ENCODE measurements around the gene LYRM4.
A peak's percentile ranks its signal among the peaks of the same experiment; 100 is the strongest.

The LYRM4 gene

DNA sequence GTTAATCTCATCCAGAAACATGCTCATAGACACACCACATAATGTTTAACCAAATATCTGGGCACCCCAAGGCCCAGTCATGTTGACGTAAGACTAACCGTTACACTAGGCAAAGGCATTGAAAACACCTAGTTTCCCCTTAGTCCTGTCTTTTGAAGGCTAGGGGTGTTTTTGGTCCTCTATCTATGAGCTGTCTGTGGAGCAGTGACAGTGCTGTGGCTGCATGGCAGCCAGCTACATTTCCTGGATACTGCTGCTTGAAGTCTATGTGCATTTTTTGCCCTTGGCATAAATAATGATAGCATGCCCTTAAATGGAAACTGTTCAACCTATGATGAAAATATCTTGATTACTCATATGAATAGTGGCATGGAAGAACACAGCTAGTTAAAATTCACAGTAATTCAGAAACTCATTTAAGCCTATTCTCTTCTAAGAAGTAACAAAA is 19.2 kb upstream of the LYRM4 start:
- DNase-seq, result no peak

DNA sequence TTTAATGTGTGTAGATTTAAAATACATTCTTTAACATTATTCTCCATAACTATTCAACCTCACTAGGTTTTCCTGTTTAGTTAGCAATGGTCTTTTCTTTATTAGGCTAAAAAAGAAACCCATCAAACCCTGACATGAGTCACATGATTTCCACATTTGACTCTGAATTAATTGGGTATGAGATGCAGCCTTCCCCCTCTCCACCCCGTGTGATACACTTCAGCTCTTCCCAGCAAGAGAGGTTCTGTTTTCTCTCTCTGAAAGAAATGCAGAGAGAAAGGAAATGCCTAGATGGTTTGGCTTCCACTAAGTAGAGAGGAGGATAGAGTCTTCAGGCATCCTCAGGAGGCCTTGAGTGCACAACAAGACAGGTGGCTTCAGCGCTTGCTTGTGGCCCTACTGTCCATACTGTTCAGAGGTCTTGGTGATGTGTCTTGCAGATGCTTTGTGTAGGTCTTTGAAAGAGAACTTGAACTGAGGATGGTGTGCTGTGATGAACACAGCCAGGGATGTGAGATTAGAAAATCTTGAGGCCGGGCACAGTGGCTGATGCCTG is 17.9 kb upstream of the LYRM4 start:
- DNase-seq, result no peak

DNA sequence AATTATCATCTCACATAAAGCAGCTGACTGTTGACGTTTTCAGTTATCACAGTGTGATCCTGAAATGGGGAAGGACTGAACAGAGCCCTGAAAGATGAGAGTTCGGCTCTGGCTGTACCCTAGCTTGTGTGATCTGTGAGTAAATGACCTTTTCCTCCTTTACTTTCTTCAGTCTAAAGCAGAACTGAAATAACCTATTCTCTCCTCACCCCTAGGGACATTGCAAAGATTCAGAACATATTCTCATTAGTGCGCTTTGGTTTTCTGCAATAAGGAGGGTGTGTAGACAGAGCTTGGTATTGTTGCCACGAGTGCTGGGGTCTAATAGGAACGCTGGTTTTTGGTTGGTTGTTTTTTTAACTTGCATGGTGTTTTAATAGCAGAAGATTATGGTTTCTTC is 17.3 kb upstream of the LYRM4 start:
- DNase-seq, result no peak

DNA sequence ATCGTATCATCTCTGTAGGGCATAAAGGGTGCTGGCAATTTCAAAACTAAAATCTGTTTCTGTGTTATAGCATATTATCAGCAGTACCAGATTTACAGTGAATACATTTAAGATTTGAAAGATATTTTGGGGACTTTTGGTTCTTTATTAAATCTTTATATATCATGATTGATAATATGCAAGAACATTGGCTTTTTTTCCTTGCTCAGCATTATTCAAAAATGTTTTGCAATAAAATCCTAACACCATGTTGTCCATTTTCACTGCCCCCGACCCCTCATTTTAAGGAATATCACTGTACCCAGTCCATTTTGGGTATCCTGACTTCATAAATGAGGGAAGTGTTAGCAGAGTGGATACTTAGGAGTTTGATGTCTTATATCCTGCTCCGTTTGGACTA is 16.8 kb upstream of the LYRM4 start:
- DNase-seq, result no peak

DNA sequence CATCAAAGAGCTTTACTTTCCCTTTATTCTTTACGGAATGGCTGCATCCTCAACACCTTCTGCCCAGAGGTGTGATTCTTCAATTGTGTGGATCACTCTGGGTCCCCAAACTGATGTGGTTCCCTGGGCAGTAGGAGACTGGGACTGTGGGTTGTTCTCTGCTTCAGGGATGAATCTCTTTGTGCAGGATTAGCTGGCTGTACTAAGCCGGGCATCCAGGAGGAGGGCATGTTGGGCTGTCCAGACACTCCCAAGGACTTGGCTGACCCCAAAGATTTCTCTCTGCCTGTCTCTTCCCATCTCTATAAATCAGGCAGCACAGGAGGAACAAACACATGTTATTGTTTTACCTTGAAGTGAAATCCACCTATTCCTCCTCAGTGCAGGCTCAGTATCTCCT is 15.8 kb upstream of the LYRM4 start:
- DNase-seq, result no peak

DNA sequence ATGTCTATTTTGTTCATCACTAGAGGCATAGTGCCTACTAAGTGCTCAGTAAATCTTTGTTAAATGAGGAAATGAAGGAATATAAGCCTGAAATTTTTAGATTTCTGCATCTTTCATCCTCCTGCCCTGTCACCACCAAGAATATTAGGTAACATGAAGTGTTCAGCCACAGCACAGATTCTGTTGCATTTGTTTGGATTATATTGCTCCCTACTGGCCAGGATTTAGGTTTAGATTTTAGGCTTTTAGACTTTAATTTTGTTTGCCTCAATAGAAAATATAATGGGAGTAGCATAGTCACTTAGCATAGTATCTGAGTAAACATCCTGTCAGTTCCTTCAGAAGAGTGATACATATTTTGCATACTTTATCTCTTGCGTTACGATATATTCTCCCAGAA is 14.7 kb upstream of the LYRM4 start:
- DNase-seq, result no peak

DNA sequence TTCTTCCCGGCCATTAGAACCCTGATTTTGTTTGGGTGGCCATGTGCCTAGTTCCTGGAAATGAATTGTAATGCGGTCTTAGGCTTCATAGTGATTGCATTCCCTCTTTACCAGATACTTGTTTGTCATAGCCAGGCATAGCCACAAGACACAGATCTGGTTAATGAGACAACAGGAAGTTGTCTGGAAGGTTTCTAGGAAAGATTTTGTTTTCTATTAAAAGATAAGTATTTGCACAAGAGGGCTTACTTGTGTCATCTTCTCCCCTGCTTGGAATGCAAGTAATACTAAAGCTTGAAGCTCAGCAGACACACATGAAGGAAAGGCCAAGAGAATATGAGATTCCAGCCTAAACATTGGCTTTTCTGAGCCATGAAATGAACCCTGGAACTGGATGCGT is 13.5 kb upstream of the LYRM4 start:
- no peak for DNase-seq

DNA sequence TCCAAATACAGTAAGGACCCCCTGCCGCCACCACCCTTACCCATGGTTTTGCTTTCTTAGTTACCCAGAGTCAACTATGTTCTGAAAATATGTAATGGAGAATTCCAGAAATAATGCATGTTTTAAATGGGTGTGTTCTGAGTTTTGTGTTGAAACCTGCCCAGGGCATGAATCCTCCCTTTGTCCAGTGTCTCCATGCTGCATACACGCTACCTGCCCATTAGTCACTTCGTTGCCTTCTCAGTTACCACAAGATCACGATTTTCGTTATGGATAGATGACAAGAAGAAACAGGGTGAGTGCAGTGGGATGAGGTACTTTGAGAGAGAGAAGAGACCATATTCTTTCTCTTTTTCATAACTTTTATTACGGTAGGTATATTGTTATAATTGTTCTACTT is 11.2 kb upstream of the LYRM4 start:
- DNase-seq, result no peak

DNA sequence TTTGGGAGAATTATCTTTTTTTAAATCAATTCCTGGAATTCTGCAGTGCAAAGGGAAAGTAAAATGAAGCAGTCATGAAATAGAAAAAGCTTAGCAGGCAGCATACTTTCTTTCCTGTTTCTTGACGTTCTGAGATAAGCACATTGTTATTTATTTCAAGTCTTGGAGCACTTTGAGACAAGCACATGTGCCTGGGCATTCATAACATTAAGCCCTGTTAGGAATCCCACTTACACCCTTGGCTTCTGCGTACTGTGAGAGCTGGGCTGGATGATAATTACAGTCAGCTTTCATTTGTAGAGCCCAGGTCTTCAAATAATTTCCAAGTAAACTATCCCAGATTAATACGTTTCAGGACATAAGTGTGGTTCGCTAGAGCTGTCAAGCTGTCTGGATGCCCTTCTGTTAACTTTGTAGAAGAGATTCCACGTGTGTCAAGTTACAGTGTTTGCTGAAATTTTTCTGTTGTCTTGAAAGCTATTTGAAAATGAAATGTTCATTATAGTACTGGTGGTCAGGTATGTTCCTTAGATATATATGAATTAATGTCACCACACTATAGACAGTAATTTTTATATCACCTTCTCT is 9.4 kb upstream of the LYRM4 start:
- no peak for DNase-seq

DNA sequence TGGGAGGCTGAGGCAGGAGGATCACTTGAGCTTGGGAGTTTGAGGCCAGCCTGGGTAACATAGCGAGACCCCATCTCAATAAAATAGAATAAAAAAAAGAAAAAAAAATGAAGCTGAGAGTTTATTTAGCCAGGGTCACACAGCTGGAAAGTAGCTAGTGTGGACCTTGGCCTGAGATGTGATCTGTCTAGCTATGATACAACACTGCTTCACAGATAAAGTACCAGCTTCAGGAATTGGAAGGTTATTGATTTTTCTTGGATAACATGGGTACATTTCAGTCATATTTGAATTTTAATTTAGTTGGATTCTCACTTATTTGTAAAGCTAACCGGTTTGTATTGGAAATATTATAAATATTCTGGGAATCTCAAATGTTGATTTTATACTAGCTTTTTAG is 5.7 kb upstream of the LYRM4 start:
- DNase-seq, result no peak

DNA sequence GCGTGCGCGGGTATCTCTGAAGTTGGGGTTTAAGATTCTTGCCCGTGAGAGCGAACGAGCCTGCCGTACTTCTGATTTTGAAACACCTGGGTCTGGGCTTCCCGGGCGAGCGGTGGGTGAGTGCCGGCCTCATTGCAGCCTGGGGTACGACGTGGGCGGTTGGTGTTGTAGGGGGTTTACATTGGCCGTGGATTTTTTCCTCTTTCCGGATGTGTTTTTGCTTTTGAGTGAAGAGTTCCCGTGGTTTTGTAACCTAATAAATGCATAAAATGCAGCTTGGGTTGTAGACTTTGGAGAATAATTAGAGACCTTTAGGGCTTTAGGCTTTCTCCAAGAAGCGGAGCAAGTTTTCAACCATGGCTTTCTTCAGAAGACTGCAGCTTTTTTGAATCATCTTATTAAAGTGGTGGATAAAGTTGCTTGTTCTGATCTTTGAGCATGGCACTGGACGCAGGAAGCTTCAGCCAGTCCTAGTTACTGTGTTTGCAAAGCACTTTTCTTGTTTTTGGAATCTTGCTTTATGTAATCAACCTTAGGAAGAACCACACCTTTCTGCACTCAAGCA is 877 bp upstream of the LYRM4 start:
- DNase-seq, result no peak

DNA sequence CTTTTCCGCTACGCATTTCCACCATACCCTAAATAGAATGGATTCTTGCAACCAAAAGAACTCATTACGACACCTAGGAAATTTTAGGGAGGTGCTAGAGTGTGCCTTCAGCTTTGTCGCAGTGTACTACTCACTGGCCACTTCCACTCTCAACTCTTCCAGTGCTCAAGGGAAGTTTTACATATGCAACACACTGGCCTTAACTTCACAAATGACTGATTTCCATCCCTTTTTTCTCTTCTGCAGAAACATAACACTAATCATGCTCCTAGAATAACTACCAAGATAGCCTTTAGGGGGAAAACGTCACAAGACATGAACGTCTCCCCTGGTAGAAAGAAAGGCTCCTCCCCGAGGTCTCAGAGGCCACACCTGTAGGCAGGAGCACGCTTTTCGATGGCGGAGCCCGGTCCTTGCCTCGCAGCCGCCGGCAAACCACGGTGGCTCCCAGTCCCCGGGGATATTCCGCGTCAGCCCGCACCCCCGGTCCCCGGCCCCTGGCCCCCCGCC is 584 bp downstream of the LYRM4 start:
- peak; percentile 40 to 60 (median 52) for DNase-seq

DNA sequence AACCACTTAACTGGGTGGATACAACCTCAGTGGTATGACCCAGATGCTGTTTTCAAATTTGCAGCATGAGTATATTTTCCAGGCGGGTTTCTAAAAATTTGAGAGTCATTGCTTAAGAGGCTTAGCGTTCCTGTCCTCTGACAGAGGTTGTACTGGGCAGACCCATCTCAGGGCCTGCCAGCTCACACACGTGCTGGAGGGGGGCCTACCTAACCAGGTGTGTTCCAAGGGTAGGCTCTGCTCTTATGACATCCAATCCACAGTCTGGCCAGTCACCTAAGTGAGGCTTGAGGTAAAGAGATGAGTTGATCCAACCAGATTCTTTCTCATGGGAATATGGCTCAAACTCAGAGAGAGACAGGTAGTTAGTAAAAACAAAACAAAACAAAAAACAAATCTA is 1.3 kb downstream of the LYRM4 start:
- DNase-seq, result no peak

DNA sequence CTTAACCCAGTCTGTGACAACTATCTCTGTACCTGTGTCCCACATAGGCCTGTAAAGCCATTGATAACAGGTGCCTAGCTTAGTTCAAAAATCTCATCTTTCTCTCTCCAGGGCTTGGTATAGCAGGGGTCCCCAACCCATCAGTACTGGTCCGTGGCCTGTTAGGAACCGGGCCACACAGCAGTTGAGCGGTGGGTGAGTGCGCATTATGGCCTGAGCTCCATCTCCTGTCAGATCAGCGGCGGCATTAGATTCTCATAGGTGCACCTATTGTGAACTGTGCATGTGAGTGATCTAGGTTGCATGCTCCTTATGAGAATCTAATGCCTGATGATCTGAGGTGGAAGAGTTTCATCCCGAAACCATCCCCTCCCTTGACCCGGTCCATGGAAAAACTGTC is 3.4 kb downstream of the LYRM4 start:
- no peak for DNase-seq

DNA sequence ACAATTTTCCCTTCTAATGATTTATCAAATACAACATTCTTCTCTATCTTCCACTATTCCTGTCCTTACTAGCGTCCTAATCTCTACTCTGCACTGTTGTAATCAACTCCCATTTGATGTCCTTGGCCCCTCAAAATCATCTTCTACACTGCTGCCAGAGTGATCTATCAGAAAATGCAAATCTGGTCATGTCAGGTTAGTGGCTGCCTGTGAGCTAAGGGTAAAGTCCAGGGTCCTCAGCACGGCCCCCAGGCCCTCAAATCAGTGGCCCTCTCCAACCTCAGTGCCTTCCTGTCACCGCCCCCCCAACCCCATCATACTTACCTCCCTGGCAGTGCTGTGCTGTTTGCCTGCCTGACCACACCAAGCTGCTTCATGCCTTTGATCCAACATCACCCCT is 3.8 kb downstream of the LYRM4 start:
- DNase-seq, result no peak

DNA sequence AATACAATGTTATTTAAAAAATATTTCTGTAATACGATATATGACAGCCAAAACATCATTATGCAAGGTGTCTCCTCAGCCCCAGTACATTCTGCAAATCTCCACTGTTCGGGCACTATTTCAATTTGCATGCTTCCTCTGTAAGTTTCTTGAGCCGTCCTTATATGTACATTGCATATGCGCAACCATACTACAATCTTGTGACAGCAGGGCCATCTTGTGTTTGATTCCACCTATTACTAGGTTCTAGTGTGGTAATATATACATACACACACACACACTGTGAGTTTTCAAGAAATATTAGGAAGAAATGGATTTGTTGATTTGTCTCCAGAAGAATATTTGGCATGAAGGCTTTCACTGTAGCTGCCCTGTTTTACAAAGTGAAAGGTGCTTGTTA is 9.8 kb downstream of the LYRM4 start:
- no peak for DNase-seq

DNA sequence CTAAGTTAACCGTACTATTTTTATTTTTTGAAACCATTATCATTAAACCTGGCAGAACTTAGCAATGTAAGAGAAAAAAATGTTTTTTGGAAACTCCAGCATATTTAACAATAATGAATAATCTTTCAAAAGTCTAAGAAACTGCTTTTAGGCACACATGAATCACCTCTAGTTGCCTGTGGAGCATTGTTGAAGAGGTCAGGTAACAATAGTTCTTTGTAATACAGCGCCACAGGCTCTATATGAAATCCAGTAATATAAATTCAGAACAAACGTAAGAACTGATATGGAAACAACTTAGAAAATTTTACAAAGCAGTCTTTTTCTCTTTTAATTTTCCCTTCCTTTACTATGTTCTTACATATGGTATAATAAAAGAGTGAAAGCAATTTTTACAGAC is 10.3 kb downstream of the LYRM4 start:
- no peak for DNase-seq

DNA sequence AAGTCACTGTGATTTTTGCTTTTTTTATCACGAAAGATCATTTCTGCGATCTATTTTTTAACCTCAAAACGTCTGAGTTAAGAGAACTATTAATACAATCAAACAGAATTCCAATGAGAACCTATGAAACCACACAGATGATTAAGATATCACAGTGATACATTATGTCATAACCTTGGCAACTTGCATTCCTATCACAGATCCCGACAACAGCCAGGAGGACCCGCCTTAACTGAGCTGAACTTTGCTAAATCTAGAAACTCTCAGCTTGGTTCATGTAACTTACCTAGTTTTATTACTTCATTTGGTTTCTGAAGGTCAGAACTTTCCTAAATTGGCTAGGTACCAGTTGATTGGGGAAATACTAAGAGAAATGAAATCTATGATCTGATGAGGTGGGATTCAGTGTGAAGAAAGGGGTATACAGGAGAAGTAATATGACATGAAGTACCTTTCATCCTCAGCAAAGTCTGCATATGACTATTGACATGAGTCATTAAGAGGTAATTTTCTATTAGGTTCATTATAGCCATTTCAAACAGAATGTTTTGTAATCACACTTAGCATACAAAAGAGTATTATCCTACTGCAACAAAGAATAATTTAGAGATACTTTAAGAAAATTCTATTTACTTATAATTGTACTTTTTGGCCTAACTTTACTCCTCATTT is 11.2 kb downstream of the LYRM4 start:
- DNase-seq, result no peak

DNA sequence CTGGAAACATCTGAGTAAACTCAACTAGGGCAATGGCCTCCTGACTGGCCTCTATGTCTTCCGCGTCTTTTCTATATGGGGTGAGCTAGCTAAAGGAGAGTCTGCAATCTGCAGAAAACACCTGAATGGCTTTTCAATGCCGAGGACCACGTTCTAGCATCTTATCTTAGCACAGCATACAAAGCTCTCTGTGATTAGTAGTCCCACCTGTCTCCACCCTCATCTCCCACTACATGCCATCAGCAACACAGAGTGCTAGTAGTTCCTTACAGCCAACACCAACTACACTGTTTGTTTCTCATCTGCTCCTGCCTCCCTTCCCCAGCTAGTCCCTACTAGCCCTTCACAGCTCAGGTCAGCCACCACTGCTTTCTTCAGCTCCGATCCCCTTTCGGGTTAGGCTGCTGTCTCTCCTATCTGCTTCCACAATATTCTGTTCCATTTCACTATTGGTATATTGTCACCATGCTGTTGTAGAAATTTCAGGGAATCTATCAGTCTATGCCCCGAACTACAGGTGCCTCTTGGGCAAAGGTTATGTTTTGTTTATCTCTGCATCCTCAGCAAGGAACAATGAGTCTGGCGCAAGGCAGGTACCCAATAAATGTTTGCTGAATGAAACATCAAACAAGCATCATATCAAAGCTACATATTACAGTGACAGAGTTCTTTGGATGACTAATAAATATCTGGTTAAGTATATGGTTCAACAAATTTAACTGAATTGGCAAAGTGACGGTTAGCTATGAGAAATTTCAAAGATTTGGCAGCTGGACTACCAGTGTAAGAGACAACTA is 12.2 kb downstream of the LYRM4 start:
- DNase-seq, result no peak

DNA sequence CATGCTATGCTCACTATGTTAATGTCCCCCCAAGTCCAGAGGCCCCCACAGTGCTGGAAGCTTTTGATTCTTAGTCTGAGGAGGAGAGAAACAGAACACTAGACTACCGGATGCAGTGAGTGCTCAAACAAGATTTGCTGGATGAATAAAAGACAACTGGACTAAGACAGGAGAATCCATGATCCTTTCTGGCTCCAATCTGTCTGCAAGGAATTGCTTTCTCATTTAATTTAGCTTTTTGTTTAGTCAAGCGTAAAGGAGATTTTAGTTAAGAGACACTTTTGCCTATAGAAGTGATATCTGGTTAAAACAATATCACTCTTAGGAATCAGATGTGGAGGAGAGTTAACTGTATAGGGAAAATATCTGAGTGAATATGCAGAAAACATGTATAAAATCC is 13.5 kb downstream of the LYRM4 start:
- DNase-seq, result no peak

DNA sequence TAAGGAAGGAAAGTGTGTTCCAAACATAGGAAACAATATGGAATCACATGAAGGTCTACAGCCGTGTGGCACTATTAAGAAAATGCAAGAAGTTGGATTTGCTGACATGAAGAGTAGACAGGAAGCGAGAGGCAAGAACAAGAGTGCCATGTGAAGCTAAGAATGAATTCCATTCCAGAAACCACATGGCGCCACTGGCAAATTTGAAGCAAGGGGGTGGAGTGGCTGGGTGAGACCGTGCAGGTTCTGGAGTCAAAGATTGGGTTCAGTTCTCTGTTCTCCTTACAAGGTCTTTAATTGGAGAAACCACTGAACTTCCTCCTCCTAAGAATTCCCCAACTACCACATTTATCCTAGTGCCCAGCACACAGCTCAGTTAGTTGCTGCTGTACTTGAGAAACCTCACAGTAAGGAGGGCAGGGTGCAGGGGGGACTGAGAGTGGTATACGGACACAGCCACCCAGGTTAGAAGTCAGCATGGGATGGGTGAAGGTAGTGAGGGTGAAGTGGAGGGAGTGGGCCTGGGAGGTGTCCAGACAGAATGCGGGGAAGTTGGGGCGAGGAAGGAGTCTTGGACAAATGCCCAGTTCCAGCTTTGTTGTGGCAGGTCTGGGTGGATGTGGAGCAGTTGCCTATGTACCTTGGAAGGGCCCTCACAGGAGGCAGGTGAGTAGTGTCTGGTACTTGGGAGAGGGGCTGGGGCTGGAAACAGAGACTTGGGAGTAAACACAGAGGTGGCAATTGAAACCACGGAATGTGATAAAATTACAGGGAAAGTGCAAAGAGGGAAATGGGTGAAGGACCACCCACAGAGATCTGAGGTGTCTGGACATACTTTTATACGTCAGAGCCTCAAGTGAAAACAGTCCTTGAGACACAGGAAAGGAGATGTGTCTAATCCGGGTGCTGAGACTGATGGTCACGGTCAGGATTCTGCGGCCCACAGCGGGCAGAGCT is 14.3 kb downstream of the LYRM4 start:
- no peak for DNase-seq

DNA sequence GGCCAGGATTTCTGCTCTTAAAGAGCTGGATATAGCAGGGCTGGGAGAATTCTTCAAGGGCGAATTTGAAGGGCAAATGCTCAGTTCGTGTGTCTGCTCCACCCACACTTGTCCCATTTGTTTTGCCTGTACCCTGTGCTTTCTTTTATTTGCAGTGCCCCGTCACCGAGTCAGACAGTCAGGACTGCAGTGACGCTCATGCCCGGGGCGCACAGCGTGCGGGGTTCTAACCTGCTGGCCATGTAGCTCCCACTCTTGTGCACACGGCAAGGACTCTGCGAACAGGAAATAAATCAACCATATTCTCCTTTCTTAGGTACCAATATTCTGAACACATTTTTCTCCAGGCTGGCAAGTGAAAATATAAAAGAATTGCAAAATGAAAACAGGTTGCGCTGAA is 17.7 kb downstream of the LYRM4 start:
- no peak for DNase-seq

Data from activated CD4-positive, CD25-positive, alpha-beta regulatory T cell (primary cell).